ENCODE measurements around the gene CASP8.

DNA sequence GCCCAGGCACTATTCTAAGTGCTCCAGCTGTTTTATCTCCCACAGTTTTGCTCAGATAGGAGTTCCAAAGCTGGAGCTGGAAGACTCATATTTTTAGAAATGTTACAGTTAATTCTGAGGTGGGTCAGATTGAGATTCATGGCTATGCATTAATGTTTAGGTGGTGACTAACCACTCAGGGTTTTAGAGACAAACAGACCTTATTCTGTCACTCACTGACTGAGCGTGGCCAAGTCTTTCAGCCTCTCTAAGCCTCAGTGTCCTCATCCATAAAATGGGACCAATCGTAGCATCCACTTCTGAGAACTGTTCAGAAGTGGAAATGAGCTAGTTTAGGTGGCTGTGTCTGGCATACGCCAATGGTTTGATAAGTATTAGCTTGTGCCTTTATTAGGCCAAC is 4.3 kb upstream of the CASP8 start:
- TF ChIP-seq POLR2AphosphoS5 (IDR thresholded peaks at IDR 0.05; ENCODE audit: low read depth, low read length) = no peak
- no peak for TF ChIP-seq TAF1 (IDR thresholded peaks at IDR 0.05; ENCODE audit: low read depth, low read length)
- no peak for TF ChIP-seq POLR2A (IDR thresholded peaks at IDR 0.05; ENCODE audit: low read depth, low read length)

Data from GM12891 (cell line).